Measurements from ENCODE around the gene TRAM2. TPM values are rescaled to one million over a fixed set of nuclear protein-coding genes. Genes with fewer than 3 reads are reported as not detected.

Gene TRAM2
- total RNA-seq, 1 experiment from 2014 or later, result 21.2 TPM

- no peak overlapping the region for H4K8ac ChIP-seq (replicated peaks; ENCODE audit: insufficient read length, low read depth, low read length)
- no CpG with 5 or more reads among the region's 2 CpGs for WGBS (ENCODE audit: extremely low coverage, insufficient read length, low lambda C conversion rate)
Measured at GRCh38 chr6:52496631-52497030, 80.2 kb downstream of the TRAM2 start.

More at GRCh38 chr6:52496631-52497030, 80.2 kb downstream of the TRAM2 start:
- Mint-ChIP-seq H3K36me3 (ENCODE audit: insufficient read depth in 1 of 3, low read depth in 3 of 3) (peaks cover 3 to 8% (median 8%) of the 10 kb centered on the region in 3 experiments; a peak in 6 of 7 replicates), H3K4me3 (no peak overlapping the region), H3K27ac (no peak overlapping the region), H3K27me3 (ENCODE audit: low read depth) (no peaks in the 10 kb centered on the region; the same call in 1 of the 2 replicates), H3K9me3 (peaks cover 0 to 2% of the 10 kb centered on the region in 2 experiments; a peak in 1 of 5 replicates), H3K4me1 (peaks cover 20 to 21% of the 10 kb centered on the region in 2 experiments)
- Histone ChIP-seq H2BK5ac (ENCODE audit: insufficient read length, low read length) (no peak overlapping the region), H4K5ac (ENCODE audit: insufficient read length, low read depth, low read length) (no peak overlapping the region), H3K14ac (ENCODE audit: insufficient read depth, low read length) (no peak overlapping the region), H3K79me1 (ENCODE audit: insufficient read depth, low read depth, low read length, poor library complexity, severe bottlenecking) (no peaks in the 10 kb centered on the region), H2AFZ (ENCODE audit: low read length) (no peak overlapping the region), H3K23ac (ENCODE audit: insufficient read length, low read depth, low read length) (no peak overlapping the region), H3K9me3 (ENCODE audit: control insufficient read depth, low read depth, low read length) (no peaks in the 10 kb centered on the region), H3K18ac (ENCODE audit: insufficient read length, low read depth, low read length) (no peak overlapping the region), H3K27ac (ENCODE audit: insufficient read length, low read depth, low read length) (no peak overlapping the region), H3K9ac (ENCODE audit: extremely low read depth, insufficient read length, low read length) (no peak overlapping the region), H3K23me2 (ENCODE audit: insufficient read length, low read depth, low read length, poor library complexity, severe bottlenecking) (no peaks in the 10 kb centered on the region), H2BK12ac (ENCODE audit: insufficient read length, low read depth, low read length) (no peak overlapping the region), H3K56ac (ENCODE audit: insufficient read length, low read depth, low read length) (no peak overlapping the region), H2BK20ac (ENCODE audit: low read depth, low read length, poor library complexity, severe bottlenecking) (no peak overlapping the region), H3K27me3 (ENCODE audit: insufficient read depth, low read length) (no peaks in the 10 kb centered on the region), H3K79me2 (ENCODE audit: insufficient read depth, low read length) (no peaks in the 10 kb centered on the region), H2AK5ac (ENCODE audit: insufficient read length, low read length) (no peak overlapping the region), H3T11ph (ENCODE audit: low read length) (no peak overlapping the region), H2BK120ac (ENCODE audit: low read depth, low read length, poor library complexity, severe bottlenecking) (no peak overlapping the region), H3K4ac (ENCODE audit: low read depth, low read length) (no peak overlapping the region), H4K91ac (ENCODE audit: insufficient read length, low read depth, low read length) (no peak overlapping the region), H3K4me2 (ENCODE audit: insufficient read depth, insufficient read length, low read length) (no peak overlapping the region), H2BK15ac (ENCODE audit: low read depth, low read length) (no peak overlapping the region), H4K20me1 (ENCODE audit: control insufficient read depth, insufficient read depth, insufficient read length) (no peaks in the 10 kb centered on the region), H3K4me1 (ENCODE audit: insufficient read depth, low read length) (no peaks in the 10 kb centered on the region)
- TF ChIP-seq, protein P1, sequence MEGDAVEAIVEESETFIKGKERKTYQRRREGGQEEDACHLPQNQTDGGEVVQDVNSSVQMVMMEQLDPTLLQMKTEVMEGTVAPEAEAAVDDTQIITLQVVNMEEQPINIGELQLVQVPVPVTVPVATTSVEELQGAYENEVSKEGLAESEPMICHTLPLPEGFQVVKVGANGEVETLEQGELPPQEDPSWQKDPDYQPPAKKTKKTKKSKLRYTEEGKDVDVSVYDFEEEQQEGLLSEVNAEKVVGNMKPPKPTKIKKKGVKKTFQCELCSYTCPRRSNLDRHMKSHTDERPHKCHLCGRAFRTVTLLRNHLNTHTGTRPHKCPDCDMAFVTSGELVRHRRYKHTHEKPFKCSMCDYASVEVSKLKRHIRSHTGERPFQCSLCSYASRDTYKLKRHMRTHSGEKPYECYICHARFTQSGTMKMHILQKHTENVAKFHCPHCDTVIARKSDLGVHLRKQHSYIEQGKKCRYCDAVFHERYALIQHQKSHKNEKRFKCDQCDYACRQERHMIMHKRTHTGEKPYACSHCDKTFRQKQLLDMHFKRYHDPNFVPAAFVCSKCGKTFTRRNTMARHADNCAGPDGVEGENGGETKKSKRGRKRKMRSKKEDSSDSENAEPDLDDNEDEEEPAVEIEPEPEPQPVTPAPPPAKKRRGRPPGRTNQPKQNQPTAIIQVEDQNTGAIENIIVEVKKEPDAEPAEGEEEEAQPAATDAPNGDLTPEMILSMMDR (conservative IDR thresholded peaks at IDR 0.05), result no peak
- DNase-seq, result no peak

Measured in H9 (cell line).